ENCODE measurements around the gene EFCAB11. TPM values are rescaled to one million over a fixed set of nuclear protein-coding genes. Genes with fewer than 3 reads are reported as not detected.
A peak's percentile ranks its signal among the peaks of the same experiment; 100 is the strongest.

The EFCAB11 gene
- total and polyA plus RNA-seq, 8 donors: 1.3 to 5.8 (median 2.6) TPM

GRCh38 chr14:89973234-89973823 is 18.8 kb upstream of the EFCAB11 start:
- no peaks in the 10 kb centered on the region for H3K9me3 ChIP-seq
- H3K4me3 ChIP-seq: no peak overlapping the region
- peaks cover 0 to 8% (median 3%) of the 10 kb centered on the region in 3 donors for H3K36me3 ChIP-seq
- no peak overlapping the region for H3K27ac ChIP-seq
- peak in 5 of 6 donors; percentile 16 to 67 (median 54) for DNase-seq
- no peaks in the 10 kb centered on the region for H3K4me1 ChIP-seq
- intact Hi-C loops (cut with DNase I): loop anchor here in 2 of 3 donors (10.0 kb wide), 1 partner anchor 261 kb away; no protein-coding TSS in a partner anchor
- 53 to 56% methylated on average over 7 of the region's 7 CpGs for WGBS, 2 donors
- TF ChIP-seq CTCF (IDR thresholded peaks at IDR 0.05): peak; percentile 56 to 76 (median 67)
- FAIRE-seq: peak; percentile 20
- ATAC-seq: peak; percentile 70 to 90 (median 86)
- H3K27me3 ChIP-seq: no peaks in the 10 kb centered on the region

GRCh38 chr14:89965839-89966238 is 11.3 kb upstream of the EFCAB11 start:
- no peaks in the 10 kb centered on the region for H3K4me1 ChIP-seq
- 97 to 98% methylated on average over 1 of the region's 1 CpG for WGBS, 2 donors
- no peak overlapping the region for H3K4me3 ChIP-seq
- peaks cover 0 to 16% (median 6%) of the 10 kb centered on the region in 3 donors for H3K36me3 ChIP-seq
- no peak for FAIRE-seq
- DNase-seq: no peak
- TF ChIP-seq CTCF (IDR thresholded peaks at IDR 0.05): no peak
- no peaks in the 10 kb centered on the region for H3K27me3 ChIP-seq
- intact Hi-C loops (cut with DNase I): no loop called here
- ATAC-seq: no peak
- no peaks in the 10 kb centered on the region for H3K9me3 ChIP-seq
- H3K27ac ChIP-seq: no peak overlapping the region

GRCh38 chr14:89963288-89963978 is 8.9 kb upstream of the EFCAB11 start:
- Histone ChIP-seq H3K9me3 (no peaks in the 10 kb centered on the region), H3K27ac (no peak overlapping the region), H3K4me3 (no peak overlapping the region), H3K4me1 (no peaks in the 10 kb centered on the region), H3K27me3 (no peaks in the 10 kb centered on the region), H3K36me3 (peaks cover 0 to 16% (median 4%) of the 10 kb centered on the region in 3 donors)
- TF ChIP-seq CTCF (IDR thresholded peaks at IDR 0.05): no peak
- WGBS, 2 donors: 90 to 91% methylated on average over 10 of the region's 10 CpGs
- DNase-seq (no peak), FAIRE-seq (no peak), ATAC-seq (no peak)
- intact Hi-C loops (cut with DNase I): no loop called here

- H3K4me3 ChIP-seq: no peak overlapping the region
- ATAC-seq (no peak), FAIRE-seq (no peak), DNase-seq (no peak)
- H3K36me3 ChIP-seq: peaks cover 0 to 7% (median 0%) of the 10 kb centered on the region in 3 donors
- H3K27ac ChIP-seq: no peak overlapping the region
- 57 to 65% methylated on average over 3 of the region's 3 CpGs for WGBS, 2 donors
- no peaks in the 10 kb centered on the region for H3K9me3 ChIP-seq
- H3K4me1 ChIP-seq: peaks cover 0 to 10% (median 0%) of the 10 kb centered on the region in 3 donors
- intact Hi-C loops (cut with DNase I): no loop called here
- no peak for TF ChIP-seq CTCF (IDR thresholded peaks at IDR 0.05)
- H3K27me3 ChIP-seq: no peaks in the 10 kb centered on the region
These were observed 6.4 kb upstream of the EFCAB11 start for GRCh38 chr14:89960914-89961313.

Measured in pancreas (tissue), 10 donors.